Muscle layer of duodenum (tissue), 2 donors: ENCODE data around the gene TBC1D24.

Experiments
- H3K27ac ChIP-seq: one replicate; pipeline ENCODE4 v1.7.0; 2013; ENCODE audit warnings: mild to moderate bottlenecking, low read length
- H3K27me3 ChIP-seq: one replicate; pipeline ENCODE4 v1.7.0; 2013; ENCODE audit warnings: low read depth, mild to moderate bottlenecking, control low read depth, low read length
- H3K36me3 ChIP-seq, 2 donors: one replicate each; pipeline ENCODE4 v1.7.0; 2013; ENCODE audit warnings: low read length in 2 of 2, control low read depth in 1 of 2, mild to moderate bottlenecking in 1 of 2; ENCODE audit not compliant: insufficient read depth in 2 of 2, control insufficient read depth in 1 of 2
- H3K4me1 ChIP-seq, 2 donors: one replicate each; pipeline ENCODE4 v1.7.0; 2013; ENCODE audit warnings: low read length in 2 of 2, mild to moderate bottlenecking in 2 of 2, control low read depth in 1 of 2, moderate library complexity in 1 of 2; ENCODE audit not compliant: insufficient read depth in 2 of 2, control insufficient read depth in 1 of 2
- H3K4me3 ChIP-seq, 2 donors: one replicate each; pipeline ENCODE4 v1.7.0; 2013; ENCODE audit warnings: low read length in 2 of 2, low read depth in 1 of 2, mild to moderate bottlenecking in 1 of 2
- H3K9me3 ChIP-seq, 2 donors: one replicate each; pipeline ENCODE4 v1.7.0; 2013; ENCODE audit warnings: low read length in 2 of 2, control low read depth in 1 of 2, mild to moderate bottlenecking in 1 of 2; ENCODE audit not compliant: control insufficient read depth in 1 of 2
- donor health status: healthy.

The TBC1D24 gene

DNA sequence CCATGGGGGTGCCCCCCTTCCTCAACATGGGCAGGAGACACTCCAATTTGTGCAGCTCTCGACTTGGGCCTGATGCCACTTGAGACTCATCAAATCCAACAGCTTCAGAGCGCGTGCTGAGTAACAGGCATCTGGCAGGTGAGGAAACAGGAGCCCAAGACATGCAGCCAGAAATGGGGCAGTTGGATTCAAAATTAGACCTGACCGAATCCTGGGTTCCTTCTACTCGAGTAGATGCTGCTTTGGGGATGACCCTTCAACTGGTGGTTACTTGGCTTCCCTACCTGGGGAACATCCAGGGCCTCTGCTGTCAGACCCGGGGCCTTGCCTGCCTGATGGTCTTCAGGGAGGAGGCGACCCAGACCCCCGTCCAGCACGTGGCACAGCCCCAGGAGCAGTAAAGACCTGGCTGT, 4.3 kb upstream of the TBC1D24 start:
- Histone ChIP-seq H3K27ac (no peak overlapping the region), H3K4me3 (peak overlapping the region in 1 of 2 donors; percentile 41), H3K4me1 (peaks cover 0 to 48% of the 10 kb centered on the region in 2 donors), H3K36me3 (no peaks in the 10 kb centered on the region), H3K27me3 (peaks cover 28% of the 10 kb centered on the region), H3K9me3 (no peaks in the 10 kb centered on the region)

- H3K27me3 ChIP-seq: peaks cover 28% of the 10 kb centered on the region
- no peaks in the 10 kb centered on the region for H3K36me3 ChIP-seq
- H3K4me1 ChIP-seq: peaks cover 3 to 53% of the 10 kb centered on the region in 2 donors
- no peak within 1 kb of the TSS for H3K27ac ChIP-seq
- no peaks in the 10 kb centered on the region for H3K9me3 ChIP-seq
- peak within 1 kb of the TSS in 1 of 2 donors; percentile 41 for H3K4me3 ChIP-seq
Observed at GRCh38 chr16:2471016-2471652, 3.8 kb upstream of the TBC1D24 start, which contains the start of gene NTN3. Gene NTN3, plus strand, starts transcription at chr16:2471297. Its CDS starts 405 bp downstream, at chr16:2471702.

- Histone ChIP-seq H3K36me3 (no peaks in the 10 kb centered on the region), H3K9me3 (no peaks in the 10 kb centered on the region), H3K4me1 (peaks cover 3 to 55% of the 10 kb centered on the region in 2 donors), H3K27me3 (peaks cover 28% of the 10 kb centered on the region), H3K4me3 (peak overlapping the region in 1 of 2 donors; percentile 41), H3K27ac (no peak overlapping the region)
Observed at GRCh38 chr16:2471653-2472487, 3.1 kb upstream of the TBC1D24 start.

DNA sequence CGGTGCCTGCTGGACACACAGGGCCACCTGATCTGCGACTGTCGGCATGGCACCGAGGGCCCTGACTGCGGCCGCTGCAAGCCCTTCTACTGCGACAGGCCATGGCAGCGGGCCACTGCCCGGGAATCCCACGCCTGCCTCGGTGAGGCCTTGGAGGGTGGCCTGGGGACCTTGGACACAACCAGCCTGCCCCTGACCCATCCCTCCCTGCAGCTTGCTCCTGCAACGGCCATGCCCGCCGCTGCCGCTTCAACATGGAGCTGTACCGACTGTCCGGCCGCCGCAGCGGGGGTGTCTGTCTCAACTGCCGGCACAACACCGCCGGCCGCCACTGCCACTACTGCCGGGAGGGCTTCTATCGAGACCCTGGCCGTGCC, 2.5 kb upstream of the TBC1D24 start:
- H3K27me3 ChIP-seq: peaks cover 28% of the 10 kb centered on the region
- no peak overlapping the region for H3K4me3 ChIP-seq
- H3K4me1 ChIP-seq: peaks cover 3 to 55% of the 10 kb centered on the region in 2 donors

GRCh38 chr16:2472885-2473445, 2.0 kb upstream of the TBC1D24 start:
- H3K9me3 ChIP-seq: no peaks in the 10 kb centered on the region
- H3K4me3 ChIP-seq: no peak overlapping the region
- no peaks in the 10 kb centered on the region for H3K36me3 ChIP-seq
- peaks cover 3 to 52% of the 10 kb centered on the region in 2 donors for H3K4me1 ChIP-seq
- H3K27ac ChIP-seq: no peak overlapping the region
- peaks cover 28% of the 10 kb centered on the region for H3K27me3 ChIP-seq

More for the DNA sequence above, 2.5 kb upstream of the TBC1D24 start:
- Histone ChIP-seq H3K27ac (no peak overlapping the region), H3K9me3 (no peaks in the 10 kb centered on the region), H3K36me3 (no peaks in the 10 kb centered on the region)

DNA sequence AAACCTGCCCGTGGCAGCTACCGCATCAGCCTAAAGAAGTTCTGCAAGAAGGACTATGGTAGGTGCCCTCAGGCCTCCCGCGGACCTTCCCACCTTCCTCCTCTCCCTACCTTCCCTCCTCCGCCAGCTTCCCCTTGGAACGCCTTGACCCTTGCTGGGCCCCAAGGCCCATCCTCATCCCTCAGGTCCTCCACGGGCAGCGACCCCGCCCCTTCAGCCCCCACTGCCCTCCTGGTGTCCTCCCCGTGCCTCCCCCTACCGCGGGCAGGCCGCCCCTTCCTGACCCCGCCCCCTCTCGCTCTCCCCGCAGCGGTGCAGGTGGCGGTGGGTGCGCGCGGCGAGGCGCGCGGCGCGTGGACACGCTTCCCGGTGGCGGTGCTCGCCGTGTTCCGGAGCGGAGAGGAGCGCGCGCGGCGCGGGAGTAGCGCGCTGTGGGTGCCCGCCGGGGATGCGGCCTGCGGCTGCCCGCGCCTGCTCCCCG, 1.4 kb upstream of the TBC1D24 start:
- Histone ChIP-seq H3K27me3 (peaks cover 28% of the 10 kb centered on the region), H3K27ac (no peak overlapping the region), H3K9me3 (no peaks in the 10 kb centered on the region), H3K4me3 (peak overlapping the region in 1 of 2 donors; percentile 39), H3K36me3 (no peaks in the 10 kb centered on the region), H3K4me1 (peaks cover 3 to 47% of the 10 kb centered on the region in 2 donors)

- Histone ChIP-seq H3K4me3 (peak overlapping the region; percentile 50 to 77), H3K9me3 (no peaks in the 10 kb centered on the region), H3K36me3 (no peaks in the 10 kb centered on the region), H3K4me1 (peaks cover 3 to 39% of the 10 kb centered on the region in 2 donors), H3K27me3 (peaks cover 24% of the 10 kb centered on the region), H3K27ac (no peak overlapping the region)
Observed at GRCh38 chr16:2473999-2474876, 689 bp upstream of the TBC1D24 start.

DNA sequence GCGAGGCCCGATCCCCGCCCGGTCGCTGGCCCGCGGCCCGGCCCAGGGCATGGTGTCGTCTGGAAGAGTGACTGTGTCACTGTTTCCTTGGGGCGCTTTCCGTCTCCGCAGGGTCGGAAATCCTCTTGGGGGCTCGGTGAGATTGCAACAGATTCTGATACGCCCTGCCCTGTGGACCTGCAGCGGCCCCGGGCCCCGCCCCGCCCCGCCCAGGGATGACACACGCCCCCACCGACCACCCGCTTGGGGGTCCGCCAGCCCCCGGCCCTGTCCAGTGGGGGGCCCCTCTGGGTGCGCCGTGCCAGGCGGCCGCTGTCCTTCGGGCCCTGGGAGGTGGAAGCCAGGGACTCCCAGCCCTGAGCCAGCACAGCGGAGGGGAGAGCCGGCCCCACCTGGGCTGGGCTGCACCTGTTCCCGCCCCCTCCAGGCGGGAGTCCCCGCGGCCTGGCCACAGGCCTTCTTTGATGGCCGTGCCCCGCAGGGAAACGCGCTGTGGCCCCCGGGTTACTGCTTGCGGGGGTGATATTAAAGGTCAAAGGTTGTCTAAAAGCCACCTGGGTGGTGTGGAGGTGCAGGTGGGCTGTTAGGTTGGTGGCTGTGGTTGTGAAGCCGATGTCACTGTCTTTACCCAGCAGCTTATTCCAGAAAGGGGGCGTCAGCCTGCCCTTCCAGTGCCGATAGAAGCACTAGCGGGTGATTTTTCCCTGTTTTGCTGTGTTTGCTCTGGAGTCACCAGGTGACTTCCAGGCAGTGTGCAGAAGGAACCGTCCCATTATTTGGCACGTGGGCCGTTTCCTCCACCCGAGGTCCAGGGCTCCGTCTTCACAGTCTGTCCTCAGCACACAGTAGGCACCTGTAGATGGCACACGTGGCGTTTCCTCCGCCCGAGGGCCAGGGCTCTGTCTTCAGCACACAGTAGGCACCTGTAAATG, 752 bp downstream of the TBC1D24 start:
- H3K9me3 ChIP-seq: no peaks in the 10 kb centered on the region
- H3K27ac ChIP-seq: no peak overlapping the region
- peaks cover 3 to 36% of the 10 kb centered on the region in 2 donors for H3K4me1 ChIP-seq
- peak overlapping the region; percentile 26 to 69 for H3K4me3 ChIP-seq
- no peaks in the 10 kb centered on the region for H3K36me3 ChIP-seq
- peaks cover 16% of the 10 kb centered on the region for H3K27me3 ChIP-seq

DNA sequence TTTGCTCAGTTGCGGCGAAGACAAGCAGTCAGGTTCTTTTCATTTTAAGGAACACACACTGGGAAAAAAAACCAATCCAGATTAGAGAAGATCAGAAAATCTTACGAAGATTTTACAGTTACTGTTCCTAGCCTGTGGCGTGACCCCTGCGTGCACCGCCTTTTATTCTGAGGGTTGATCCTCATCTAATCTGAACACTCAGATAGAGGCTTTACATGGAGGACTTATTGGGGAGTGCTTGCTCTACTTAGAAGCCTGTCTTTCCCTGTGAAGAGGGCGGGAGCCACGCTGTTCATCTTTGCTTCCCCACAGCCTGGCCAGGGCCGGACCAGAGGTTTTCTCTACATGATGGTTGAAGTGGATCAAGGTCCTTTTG, 1.4 kb downstream of the TBC1D24 start:
- Histone ChIP-seq H3K36me3 (no peaks in the 10 kb centered on the region), H3K4me1 (peaks cover 3 to 30% of the 10 kb centered on the region in 2 donors), H3K9me3 (no peaks in the 10 kb centered on the region), H3K27me3 (peaks cover 16% of the 10 kb centered on the region), H3K27ac (no peak overlapping the region), H3K4me3 (no peak overlapping the region)

- Histone ChIP-seq H3K9me3 (no peaks in the 10 kb centered on the region), H3K4me3 (no peak overlapping the region), H3K36me3 (no peaks in the 10 kb centered on the region), H3K4me1 (peaks cover 3 to 26% of the 10 kb centered on the region in 2 donors), H3K27me3 (peaks cover 16% of the 10 kb centered on the region), H3K27ac (no peak overlapping the region)
Observed at GRCh38 chr16:2476741-2477140, 1.8 kb downstream of the TBC1D24 start.
